Stimulated activated CD4-positive, alpha-beta T cell treated with anti-CD3 and anti-CD28 coated beads, Interleukin-4, amount 100 ng/mL, for 48 hours (primary cell): ENCODE results near the gene CCL19.

ENCODE experiments used
- DNase-seq, 2 donors: peaks; one replicate each; pipeline ENCODE4 v3.0.0-alpha.2; 2020; ENCODE audit warnings: low read depth in 2 of 2

The CCL19 gene

GRCh38 chr9:34694811-34695210, 3.7 kb upstream of the CCL19 start:
- no peak for DNase-seq

DNA sequence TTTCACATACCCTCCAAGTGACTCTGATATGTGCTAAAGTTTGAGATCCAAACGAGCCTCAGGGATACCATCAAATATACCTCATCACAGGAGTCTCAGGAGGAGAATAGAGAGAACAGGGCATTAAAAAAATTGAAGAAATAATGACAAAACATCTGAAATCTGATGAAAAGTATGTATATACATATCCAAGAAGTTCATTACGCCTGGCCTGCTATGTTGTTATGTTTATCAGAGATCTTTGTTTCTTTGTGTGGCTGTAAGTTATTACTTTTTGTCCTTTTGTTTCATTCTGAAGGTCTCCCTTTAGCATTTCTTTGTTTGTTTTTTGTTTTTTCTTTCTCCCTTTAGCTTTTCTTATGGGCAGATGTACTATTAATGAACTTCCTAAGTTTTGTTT, 2.5 kb upstream of the CCL19 start:
- no peak for DNase-seq

DNA sequence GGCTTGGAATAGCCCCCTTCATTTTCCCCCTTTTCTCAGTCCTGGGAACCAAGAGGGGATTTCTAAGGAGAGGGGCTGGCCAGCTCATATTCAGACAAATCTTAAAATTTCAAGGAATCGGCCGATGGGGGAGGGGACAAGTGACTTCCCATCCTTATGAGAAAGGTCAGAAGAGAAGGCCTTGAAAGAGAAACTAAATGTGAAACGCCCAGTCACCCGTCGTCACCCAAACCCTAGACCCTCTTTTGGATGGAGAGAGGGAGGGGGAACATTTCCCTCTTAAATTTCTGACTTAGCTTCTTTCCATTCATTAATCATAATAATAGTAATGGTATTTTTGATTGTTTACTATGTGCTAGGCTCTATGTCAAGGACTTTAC, 850 bp upstream of the CCL19 start:
- DNase-seq, result no peak

DNA sequence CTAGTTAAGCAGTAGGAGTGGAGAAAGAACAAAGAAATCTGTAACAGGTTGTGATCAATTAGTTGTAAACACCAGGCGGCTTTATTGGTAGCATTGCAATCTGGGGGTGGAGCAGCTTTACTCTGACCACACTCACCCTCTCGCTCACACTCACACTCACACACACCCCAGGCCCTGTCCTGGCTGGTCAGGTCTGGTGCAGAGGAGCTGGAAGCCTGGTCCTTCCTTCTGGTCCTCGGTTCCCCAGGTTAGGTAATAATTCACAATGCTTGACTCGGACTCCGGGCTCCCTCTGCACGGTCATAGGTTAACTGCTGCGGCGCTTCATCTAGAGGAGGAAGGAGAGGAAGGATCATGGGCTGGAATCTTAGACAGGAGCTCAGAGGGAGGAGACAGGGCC, 1.6 kb downstream of the CCL19 start:
- DNase-seq, result no peak

DNA sequence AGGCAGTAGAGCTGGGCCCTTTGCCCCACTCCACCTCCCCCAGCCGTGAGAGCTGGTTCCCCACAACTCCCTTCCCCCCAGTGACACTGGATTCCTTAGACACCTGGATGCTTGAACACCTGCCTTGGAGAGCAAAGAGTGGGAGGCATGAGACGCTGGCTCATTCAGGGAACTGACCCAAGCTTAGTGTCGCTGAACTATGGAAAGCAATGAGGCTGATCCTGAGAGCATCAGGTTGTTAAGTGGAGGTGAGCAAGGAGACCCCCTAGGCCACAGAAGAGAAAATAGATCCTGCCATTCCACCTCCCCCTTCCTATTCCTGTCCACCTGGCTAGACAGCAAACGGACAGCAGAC, 2.0 kb downstream of the CCL19 start:
- no peak for DNase-seq

DNA sequence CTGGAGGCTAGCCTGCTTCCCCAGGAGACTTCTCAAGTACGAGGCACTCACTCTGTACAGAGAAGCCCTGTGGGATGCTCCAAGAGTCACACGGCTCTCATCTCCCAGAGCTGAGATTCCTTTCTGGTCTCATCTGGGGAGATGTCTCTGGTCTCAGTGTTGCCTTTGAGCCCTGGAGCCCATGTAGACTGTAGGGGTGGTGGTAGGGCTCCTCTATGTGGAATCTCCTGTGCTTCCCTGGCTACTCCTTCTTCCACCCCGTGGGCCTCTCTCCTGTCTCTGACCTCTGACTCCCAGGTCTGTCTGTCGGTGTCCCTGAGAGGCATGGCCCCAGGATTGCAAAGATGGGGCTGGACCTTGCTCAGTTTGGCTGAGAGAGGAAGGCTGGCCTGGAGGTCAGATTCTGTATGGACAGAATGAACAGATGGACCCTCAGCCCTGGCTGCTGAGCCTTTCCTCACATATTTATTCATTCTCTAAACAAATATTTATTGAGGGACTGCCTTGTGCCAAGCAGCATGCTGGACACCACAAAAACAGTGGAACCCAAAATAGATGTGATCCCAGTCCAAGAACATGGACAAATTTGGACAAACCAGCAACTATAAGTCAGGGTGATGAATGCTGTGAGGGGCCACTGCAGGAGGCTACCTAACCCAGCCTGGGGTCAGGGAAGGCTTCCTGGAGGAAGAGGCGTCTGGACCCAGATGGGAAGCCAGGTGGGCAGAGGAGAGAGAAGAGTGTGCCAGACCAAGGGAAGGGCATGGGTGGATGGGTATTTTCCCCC, 2.6 kb downstream of the CCL19 start:
- DNase-seq, result no peak

- no peak for DNase-seq
These were observed 3.6 kb downstream of the CCL19 start for GRCh38 chr9:34687276-34688030.

DNA sequence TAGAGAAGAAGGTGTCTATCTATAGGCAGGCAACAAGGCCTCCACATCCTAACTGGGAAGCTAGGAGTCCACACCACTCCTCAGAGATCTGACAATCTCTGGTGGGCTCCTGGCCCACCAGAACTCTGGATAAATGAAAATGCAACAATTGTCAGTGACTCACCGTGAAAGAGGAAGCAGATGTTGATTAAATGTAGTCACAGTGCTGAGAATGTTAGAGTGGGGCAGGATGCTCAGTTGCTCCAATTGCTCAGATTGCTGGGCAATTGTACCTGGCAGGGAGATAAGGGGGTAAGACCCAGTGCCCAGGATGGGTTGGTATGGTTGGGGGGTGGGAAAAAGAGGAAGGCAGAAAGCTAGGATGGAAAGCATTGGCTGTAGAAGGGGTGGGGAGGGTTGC, 4.3 kb downstream of the CCL19 start:
- no peak for DNase-seq

GRCh38 chr9:34686231-34686630, 4.8 kb downstream of the CCL19 start:
- DNase-seq, result no peak

GRCh38 chr9:34685591-34685990, 5.5 kb downstream of the CCL19 start:
- DNase-seq, result no peak

DNA sequence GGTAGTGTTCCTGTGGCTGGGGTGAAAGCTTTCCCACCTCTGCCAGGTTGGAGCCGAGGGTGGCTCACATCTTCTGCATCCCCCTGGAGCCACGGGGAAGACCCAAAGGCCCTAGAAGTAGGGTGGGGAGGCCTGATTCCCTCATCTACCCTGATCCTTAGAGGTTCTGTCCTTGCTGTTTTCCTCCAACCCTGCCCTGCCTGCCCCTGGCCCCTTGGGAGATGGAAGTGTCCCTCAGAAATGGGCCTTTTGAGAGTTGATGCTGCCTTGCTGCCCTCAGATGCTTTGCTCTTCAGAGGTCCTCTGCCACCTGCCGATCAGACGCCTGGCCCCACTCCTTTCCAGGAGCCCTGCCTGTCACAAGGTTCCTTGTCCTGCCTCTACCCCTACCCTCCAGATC, 6.3 kb downstream of the CCL19 start:
- no peak for DNase-seq

GRCh38 chr9:34684145-34684544, 6.9 kb downstream of the CCL19 start:
- DNase-seq, result peak in 1 of 2 donors; percentile 27

DNA sequence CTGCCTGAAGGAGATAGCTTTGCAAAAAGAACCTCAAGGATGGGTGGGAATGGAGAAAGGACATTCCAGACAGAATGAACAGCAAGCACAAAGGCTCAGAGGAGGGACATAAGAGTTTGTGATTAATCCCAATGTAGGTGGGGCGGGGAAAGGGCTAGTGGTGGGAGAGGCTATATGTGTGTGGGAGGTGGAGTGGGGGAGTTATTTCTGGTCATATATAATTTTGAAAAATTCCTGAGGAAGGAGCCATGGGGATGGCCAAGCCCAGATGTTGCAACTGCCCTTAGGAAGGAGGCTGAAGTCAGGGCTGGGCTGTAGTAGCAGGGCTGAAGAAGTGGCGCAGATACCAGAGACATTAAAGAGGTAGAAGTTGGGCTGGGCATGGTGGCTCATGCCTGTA, 15.2 kb downstream of the CCL19 start:
- no peak for DNase-seq

DNA sequence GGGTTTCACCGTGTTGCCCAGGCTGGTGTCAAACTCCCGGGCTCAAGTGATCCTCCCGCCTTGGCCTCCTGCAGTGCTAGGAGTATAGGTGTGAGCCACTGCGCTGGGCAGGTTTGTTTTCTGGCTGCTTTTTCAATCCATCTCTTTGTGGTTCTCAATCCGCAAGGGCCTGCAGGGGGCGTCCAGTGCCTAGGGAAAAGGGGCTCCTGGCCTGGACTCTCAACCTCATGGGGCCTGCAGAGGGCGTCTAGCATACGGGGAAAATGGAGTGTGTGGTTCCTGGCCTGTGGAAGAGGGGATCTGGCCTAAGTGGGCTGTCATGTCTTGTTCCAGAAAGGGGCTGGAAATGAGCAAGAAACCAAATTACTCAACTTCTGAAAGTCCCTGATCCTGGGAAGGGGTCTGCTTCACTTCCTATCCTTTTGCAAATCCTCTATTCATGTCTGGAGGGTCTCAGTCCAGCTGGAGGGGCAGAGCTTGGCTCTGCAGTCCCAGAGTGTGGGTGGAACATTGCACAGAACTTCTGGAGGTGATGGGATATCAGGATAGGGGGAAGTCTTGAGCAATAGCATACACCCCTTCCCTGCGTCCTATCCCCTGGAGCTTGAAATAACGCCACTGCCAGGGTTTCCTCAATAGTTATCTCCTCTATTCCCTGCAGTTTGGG, 15.9 kb downstream of the CCL19 start:
- peak; percentile 47 to 55 for DNase-seq

GRCh38 chr9:34674440-34674839, 16.6 kb downstream of the CCL19 start:
- DNase-seq, result no peak

- DNase-seq, result no peak
These were observed 19.8 kb downstream of the CCL19 start for GRCh38 chr9:34671307-34671706.

GRCh38 chr9:34669809-34670562, 21.1 kb downstream of the CCL19 start:
- no peak for DNase-seq

- peak; percentile 75 to 80 for DNase-seq
These were observed 25.5 kb downstream of the CCL19 start for GRCh38 chr9:34665381-34666250.

GRCh38 chr9:34665067-34665380, 26.1 kb downstream of the CCL19 start:
- no peak for DNase-seq

- DNase-seq, result peak; percentile 52 to 77
These were observed 26.6 kb downstream of the CCL19 start for GRCh38 chr9:34664281-34665066.

DNA sequence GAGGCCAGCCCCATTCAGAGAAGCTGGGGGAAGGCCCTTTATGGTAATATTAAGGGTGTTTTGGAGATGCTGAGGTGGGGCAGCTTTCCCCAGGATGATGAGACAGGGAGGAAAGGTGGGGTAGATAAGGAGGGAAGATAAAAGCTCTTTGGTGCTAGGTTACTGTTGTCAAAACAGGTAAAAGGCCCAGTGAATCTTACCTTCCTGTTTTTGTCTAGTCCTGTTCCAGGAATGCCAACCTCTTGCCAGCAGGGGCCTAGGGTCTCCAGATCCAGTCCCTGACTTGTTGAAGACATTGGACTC, 27.8 kb downstream of the CCL19 start:
- no peak for DNase-seq
